ENCODE data around the gene GPS2. TPM values are rescaled to one million over a fixed set of nuclear protein-coding genes. Genes with fewer than 3 reads are reported as not detected.

The GPS2 gene
- total RNA-seq, 2 experiments from 2014 or later, result 31.8 to 36.8 TPM

GRCh38 chr17:7323731-7324437, 8.7 kb upstream of the GPS2 start:
- H3K27ac Mint-ChIP-seq, result no peak overlapping the region
- peaks cover 29% of the 10 kb centered on the region for H3K4me1 Mint-ChIP-seq (ENCODE audit: low read depth)
- TF ChIP-seq, protein P1, sequence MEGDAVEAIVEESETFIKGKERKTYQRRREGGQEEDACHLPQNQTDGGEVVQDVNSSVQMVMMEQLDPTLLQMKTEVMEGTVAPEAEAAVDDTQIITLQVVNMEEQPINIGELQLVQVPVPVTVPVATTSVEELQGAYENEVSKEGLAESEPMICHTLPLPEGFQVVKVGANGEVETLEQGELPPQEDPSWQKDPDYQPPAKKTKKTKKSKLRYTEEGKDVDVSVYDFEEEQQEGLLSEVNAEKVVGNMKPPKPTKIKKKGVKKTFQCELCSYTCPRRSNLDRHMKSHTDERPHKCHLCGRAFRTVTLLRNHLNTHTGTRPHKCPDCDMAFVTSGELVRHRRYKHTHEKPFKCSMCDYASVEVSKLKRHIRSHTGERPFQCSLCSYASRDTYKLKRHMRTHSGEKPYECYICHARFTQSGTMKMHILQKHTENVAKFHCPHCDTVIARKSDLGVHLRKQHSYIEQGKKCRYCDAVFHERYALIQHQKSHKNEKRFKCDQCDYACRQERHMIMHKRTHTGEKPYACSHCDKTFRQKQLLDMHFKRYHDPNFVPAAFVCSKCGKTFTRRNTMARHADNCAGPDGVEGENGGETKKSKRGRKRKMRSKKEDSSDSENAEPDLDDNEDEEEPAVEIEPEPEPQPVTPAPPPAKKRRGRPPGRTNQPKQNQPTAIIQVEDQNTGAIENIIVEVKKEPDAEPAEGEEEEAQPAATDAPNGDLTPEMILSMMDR (IDR thresholded peaks at IDR 0.05), result peak; percentile 86
- peak; percentile 78 for DNase-seq
- peak; percentile 62 for ATAC-seq
- CTCF ChIA-PET, result interaction anchor here (0.7 to 6.5 kb wide), 6 partner anchors 13 to 32 kb away, joined by 3 to 60 read pairs (median 10); partner anchors contain the start of genes ACAP1 and TMEM95
- POLR2A ChIA-PET, result interaction anchor here (2.9 to 10.5 kb wide), 2 partner anchors 12 to 19 kb away, joined by 10 to 150 read pairs; partner anchors contain the start of gene GPS2
- H3K4me3 Mint-ChIP-seq, result no peak overlapping the region
- intact Hi-C loops (cut with micrococcal nuclease), result no loop called here
- no peaks in the 10 kb centered on the region for H3K27me3 Mint-ChIP-seq
- peaks cover 26% of the 10 kb centered on the region for H3K36me3 Mint-ChIP-seq (ENCODE audit: low read depth)
- no peaks in the 10 kb centered on the region for H3K9me3 Mint-ChIP-seq

DNA sequence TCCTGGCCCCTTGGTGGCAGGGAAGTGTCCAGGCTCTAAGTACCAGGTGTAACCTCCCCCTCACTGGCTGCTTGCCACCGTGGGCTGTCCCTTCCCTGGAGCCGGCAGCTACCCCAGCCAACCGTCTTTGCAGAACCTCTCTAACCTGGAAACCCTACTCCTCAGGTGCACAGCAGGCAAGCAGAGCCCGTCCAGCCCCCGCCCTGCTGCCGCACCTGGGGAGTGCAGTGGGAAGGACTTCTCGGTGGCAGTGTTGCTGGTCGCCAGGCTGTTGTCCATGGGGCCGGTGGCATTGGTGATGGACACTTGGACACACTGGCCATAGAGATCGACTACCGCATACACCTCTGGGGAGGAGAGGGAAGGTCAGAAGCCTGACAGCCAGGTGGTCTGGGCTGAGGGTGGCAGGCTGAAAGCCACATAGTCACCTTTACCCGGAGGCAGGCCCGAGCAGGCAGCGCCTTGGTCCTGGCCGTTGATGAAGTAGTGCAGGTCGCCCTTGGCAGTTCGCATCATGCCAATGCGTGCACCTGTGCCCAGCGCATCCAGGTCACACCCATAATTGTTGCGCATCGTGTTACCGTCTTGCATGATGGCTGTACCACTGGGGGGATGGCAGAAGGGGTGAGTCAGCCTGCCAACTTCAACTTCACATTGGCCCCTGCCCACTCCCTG, 7.5 kb upstream of the GPS2 start:
- no peak for DNase-seq
- TF ChIP-seq, protein P1 (IDR thresholded peaks at IDR 0.05), result no peak
- H3K27me3 Mint-ChIP-seq, result no peaks in the 10 kb centered on the region
- peaks cover 19% of the 10 kb centered on the region for H3K4me1 Mint-ChIP-seq (ENCODE audit: low read depth)
- ATAC-seq, result no peak
- POLR2A ChIA-PET, result interaction anchor here (1.0 to 10.5 kb wide), 2 partner anchors 11 to 16 kb away, joined by 3 to 150 read pairs; partner anchors contain the start of gene GPS2
- CTCF ChIA-PET, result interaction anchor here (0.5 to 6.5 kb wide), 8 partner anchors 12 to 262 kb away, joined by 3 to 60 read pairs (median 6); partner anchors contain the start of gene ACAP1
- intact Hi-C loops (cut with micrococcal nuclease), result no loop called here
- H3K9me3 Mint-ChIP-seq, result no peaks in the 10 kb centered on the region
- H3K4me3 Mint-ChIP-seq, result no peak overlapping the region
- H3K36me3 Mint-ChIP-seq (ENCODE audit: low read depth), result peaks cover 25% of the 10 kb centered on the region
- no peak overlapping the region for H3K27ac Mint-ChIP-seq

DNA sequence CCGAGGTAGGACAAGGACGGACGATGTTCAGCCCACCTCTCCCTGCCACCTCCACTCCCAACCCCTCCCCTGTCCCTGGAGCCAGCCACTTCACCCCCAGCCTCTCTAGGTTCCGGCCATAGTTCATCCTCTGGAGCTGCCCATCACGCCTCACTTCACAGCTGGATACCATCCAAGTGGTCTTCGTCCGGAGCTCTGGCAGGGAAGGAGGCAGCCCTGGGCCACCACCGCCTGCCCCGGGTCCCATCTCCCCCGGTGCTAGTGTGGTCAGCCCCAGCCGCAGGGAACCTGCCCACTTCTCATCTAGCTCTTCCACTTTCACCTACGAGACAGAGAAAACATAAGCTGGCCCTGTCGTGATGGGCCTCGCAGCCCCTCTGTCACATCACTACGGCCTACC, 6.3 kb upstream of the GPS2 start:
- no peaks in the 10 kb centered on the region for H3K27me3 Mint-ChIP-seq
- DNase-seq (no peak), ATAC-seq (no peak)
- no peaks in the 10 kb centered on the region for H3K9me3 Mint-ChIP-seq
- intact Hi-C loops (cut with micrococcal nuclease), result no loop called here
- POLR2A ChIA-PET, result interaction anchor here (10.5 kb wide), 1 partner anchor 9 kb away, joined by 150 read pairs; the partner anchor contains the start of gene GPS2
- peaks cover 9% of the 10 kb centered on the region for H3K4me1 Mint-ChIP-seq (ENCODE audit: low read depth)
- no peak overlapping the region for H3K4me3 Mint-ChIP-seq
- H3K36me3 Mint-ChIP-seq (ENCODE audit: low read depth), result peaks cover 29% of the 10 kb centered on the region
- H3K27ac Mint-ChIP-seq, result no peak overlapping the region
- TF ChIP-seq, protein P1 (IDR thresholded peaks at IDR 0.05), result no peak
- CTCF ChIA-PET, result interaction anchor here (1.6 to 6.5 kb wide), 4 partner anchors 15 to 239 kb away, joined by 5 to 60 read pairs (median 7); partner anchors contain the start of gene ACAP1

- peaks cover 15% of the 10 kb centered on the region for H3K4me1 Mint-ChIP-seq (ENCODE audit: low read depth)
- CTCF ChIA-PET, result interaction anchor here (1.0 kb wide), 1 partner anchor 9 kb away, joined by 4 read pairs; no protein-coding TSS in a partner anchor
- no peak for ATAC-seq
- H3K27ac Mint-ChIP-seq, result no peak overlapping the region
- no peak for DNase-seq
- POLR2A ChIA-PET, result interaction anchor here (1.1 to 2.0 kb wide), 4 partner anchors 9 to 19 kb away, joined by 3 to 9 read pairs (median 6); partner anchors contain the start of gene NEURL4
- no peaks in the 10 kb centered on the region for H3K9me3 Mint-ChIP-seq
- TF ChIP-seq, protein P1 (IDR thresholded peaks at IDR 0.05), result no peak
- peaks cover 29% of the 10 kb centered on the region for H3K36me3 Mint-ChIP-seq (ENCODE audit: low read depth)
- H3K27me3 Mint-ChIP-seq, result no peaks in the 10 kb centered on the region
- intact Hi-C loops (cut with micrococcal nuclease), result no loop called here
- H3K4me3 Mint-ChIP-seq, result no peak overlapping the region
Observed at GRCh38 chr17:7318121-7318860, 3.1 kb upstream of the GPS2 start.
